ENCODE measurements around the gene TEAD2.
"Not testable (repeated sequence)": the region's sequence is repeated elsewhere in the genome, so short reads cannot be mapped to it uniquely, and the experiment has no call there.

TEAD2 gene

DNA sequence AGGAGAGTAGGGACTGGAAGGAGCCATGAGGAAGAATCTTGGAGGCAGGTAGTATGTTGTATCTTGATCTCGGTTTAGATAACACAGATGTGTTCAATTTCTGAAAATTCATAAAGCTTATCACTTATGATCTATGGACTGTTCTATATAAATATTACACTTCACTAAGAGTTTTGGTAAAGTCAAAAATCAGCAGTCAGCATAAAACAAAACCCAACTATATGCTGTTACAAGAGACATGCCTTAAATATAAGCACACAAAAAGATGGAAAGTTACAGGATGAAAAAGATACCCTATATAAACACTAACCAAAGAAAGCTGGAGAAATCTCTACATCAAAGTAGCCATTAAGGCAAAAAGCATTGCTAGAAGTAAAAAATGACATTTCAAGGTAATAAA is 21.4 kb upstream of the TEAD2 start:
- DNase-seq = no peak

DNA sequence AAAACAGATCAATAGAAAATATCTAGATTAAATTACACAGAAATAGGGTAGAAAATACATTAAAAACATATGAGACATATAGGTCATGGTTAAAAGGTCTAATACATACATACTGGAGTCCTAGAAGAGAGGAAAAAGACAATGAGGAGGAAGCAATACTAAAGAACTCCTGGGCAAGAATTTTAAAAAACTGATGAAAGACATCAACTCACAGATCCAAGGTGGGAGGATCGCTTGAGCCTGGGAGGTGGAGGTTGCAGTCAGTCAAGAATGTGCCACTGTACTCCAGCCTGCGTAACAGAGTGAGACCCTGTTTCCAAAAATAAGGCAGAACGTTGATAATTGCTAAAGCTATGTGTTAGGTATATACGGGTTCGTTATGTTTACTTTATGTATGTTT is 20.4 kb upstream of the TEAD2 start:
- DNase-seq = no peak

DNA sequence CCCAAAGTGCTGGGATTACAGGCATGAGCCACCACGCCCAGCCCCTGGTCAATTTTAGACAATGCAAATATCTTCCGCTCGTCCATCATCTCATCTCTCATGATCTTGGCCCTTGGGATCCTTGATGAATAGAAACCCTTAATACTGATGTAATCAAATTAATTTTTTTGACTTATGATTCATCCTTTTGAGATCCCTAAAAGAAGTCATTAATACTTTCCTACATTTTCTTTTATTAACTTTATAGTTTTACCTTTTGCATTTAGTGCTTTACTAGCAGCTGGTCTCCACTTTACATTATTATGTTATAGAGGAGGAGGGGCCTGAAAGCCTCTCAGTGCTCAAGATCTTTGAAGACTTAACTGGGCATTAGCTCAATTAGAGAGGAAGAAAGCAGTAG is 18.2 kb upstream of the TEAD2 start:
- DNase-seq = no peak

DNA sequence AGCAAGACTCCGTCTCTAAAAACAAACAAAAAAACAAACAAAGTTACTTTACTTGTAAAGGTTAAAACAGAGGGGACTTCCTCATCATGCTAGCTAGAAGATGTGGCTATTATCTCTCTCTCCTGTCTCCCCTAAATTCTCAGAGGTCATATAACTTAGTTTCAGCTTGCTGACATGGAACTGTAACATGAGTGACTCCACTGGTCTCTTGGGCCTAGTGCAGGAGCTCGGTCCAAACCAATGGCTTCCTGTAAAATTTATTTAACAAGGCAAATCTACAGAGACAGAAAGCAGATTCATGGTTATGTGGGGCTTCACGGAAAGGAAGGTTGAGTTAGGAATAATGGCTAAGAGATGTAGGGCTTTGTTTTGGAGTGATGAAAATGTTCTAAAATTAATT is 16.3 kb upstream of the TEAD2 start:
- DNase-seq = no peak

DNA sequence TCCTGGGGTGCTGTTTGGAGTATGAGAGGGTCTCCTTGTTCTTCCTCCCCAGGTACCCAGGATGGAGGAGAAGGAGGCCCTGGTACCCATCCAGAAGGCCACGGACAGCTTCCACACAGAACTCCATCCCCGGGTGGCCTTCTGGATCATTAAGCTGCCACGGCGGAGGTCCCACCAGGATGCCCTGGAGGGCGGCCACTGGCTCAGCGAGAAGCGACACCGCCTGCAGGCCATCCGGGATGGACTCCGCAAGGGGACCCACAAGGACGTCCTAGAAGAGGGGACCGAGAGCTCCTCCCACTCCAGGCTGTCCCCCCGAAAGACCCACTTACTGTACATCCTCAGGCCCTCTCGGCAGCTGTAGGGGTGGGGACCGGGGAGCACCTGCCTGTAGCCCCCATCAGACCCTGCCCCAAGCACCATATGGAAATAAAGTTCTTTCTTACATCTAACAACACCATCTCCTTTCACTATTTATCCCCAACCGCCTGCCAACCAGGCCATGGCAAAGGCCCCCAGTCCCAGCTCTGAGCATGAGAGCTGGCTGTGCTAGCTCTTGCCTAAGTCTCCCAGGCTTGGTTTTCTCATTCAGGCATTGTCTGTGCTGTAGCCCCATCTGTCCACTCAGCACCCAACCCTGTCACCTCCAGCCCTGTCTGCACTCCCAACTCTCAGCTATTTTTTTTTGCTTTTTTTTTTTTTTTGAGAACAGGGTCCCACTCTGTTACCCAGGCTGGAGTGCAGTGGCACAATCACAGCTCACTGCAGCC is 12.6 kb upstream of the TEAD2 start:
- DNase-seq = no peak

DNA sequence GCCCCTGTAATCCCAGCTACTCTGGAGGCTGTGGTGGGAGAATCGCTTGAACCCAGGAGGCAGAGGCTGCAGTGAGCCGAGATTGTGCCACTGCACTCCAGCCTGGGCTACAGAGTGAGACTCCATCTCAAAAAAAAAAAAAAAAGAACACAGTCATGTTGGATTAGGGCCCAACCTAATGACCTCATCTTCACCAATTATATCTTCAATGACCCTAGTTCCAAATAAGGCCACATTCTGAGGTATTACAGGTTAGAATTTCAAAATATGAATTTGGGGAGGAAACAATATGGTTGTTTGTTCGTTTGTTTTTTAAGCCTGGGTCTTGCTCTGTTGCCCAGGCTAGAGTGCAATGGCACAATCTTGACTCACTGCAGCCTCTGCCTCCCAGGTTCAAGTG is 11.0 kb upstream of the TEAD2 start:
- DNase-seq = not testable (repeated sequence)

DNA sequence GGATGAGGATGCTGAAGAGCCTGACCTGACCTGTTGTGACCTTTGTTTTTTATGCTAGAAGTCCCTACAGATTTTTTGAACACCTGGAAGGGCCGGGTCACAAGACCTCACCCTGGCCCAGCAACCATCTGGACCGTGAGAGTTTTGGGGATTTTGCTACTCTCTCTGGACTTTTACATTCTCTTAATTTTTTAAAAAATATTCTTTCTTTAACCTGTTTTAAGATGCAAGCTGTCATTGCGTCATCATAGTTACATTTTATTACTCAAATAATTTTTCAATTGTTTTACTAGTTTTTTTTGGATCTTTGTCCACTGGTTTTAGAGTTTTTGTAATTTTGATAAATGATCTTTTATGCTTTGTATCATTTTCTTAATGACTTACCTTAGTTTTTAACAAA is 9.0 kb upstream of the TEAD2 start:
- DNase-seq = no peak

DNA sequence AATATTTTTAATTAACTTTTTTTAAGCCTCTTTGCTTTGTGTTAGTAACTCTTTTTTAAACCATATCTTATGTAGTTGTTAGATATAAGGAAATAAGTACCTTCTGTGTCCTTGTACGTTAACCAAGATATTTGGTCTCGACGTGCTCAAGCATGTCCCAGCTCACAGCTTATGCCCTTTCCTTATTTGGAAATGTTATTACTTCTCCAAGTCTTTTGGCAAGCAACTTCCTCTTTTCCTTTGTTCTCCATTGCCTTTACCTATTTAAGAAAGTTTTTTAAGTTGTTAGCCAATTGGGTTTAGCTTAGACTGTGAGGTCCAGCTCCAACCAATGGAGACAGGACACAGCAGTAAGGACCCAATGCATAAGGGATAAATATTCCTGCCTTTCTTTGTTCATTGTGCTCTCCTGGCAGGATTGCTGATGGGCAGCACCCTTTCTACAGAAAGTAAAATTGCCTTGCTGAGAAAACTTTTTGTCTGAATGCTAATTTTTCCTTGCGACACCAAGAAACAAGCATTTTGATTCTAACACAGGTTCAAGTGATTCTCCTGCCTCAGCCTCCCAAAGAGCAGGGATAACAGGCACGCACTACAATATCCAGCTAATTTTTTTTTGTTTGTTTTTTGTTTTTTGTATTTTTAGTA is 6.6 kb upstream of the TEAD2 start:
- DNase-seq = no peak

DNA sequence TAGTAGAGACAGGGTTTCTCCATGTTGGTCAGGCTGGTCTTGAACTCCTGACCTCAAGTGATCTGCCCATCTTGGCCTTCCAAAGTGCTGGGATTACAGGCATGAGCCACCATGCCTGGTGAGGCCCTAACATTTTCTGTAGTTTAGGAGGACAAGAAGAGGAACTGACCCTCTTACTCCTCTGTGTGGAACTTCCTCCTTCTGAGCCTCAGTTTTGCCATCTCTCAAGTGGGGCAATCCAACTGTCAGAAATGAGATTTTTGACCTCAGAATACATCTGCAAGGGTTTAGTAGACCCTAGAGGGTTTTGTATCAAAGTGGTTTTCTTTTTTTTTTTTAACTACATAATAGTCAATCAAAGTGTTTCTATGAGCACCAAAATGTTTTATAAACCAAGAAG is 3.9 kb upstream of the TEAD2 start:
- DNase-seq = no peak

DNA sequence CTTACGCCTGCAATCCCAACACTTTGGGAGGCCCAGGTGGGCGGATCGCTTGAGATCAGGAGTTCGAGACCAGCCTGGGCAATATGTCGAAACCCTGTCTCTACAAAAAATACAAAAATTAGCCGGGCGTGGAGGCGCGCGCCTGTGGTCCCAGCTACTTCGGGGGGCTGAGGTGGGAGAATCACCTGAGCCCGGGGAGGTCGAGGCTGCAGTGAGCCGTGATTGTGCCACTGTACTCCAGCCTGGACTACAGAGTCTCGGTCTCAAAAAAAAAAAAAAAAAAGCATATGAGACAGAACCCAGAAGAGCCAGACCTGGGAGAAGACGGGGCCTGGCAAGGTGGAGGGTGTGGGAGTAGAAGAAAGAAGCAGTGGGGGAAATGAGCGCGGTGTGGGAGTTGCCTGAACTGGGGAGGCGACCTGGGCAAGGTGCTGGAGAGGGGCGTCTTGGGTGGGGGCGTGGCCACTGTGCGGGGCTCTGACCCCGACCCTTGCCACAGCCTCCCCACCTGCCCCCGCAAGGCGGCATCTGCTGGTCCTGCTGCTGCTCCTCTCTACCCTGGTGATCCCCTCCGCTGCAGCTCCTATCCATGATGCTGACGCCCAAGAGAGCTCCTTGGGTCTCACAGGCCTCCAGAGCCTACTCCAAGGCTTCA is 2.0 kb upstream of the TEAD2 start:
- DNase-seq = no peak

DNA sequence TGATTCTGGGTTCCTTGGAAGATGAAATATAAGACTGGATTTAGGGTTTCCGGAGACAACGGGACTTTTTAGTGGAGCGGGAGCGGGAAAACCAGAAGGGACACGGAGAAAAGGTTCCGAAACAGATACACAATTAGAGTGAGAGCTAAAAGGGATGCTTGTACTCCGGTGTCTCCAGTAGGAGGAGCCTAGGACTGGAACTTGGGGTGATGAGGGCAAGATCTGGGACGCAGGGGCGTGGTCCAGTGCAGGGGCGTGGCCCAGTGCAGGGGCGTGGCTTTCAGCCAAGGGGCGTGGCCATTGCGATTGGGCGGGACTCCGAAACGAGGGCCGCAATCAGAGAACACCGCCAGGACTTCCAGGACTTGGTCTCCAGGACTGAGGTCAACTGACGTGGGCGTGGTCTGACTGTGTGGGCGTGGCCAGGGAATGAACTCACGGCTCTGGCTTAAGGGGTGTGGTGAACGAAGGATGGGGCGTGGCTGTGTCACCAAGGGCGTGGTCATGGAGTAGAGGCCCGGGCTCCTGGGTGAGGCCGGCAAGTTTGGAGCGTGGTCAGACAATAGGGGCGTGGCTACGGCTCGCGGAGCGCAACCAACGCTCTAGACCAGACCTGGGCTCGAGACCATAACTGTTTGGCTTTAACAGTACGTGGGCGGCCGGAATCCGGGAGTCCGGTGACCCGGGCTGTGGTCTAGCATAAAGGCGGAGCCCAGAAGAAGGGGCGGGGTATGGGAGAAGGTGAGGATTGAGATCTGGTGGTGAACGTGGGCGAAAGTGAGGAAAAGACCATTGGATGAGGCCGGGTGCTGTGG is 1.3 kb upstream of the TEAD2 start, which contains the start of gene DKKL1:
Gene DKKL1 (plus strand): TSS at position 610 of the 815 bp plus-strand sequence. CDS start 122 bp downstream, at position 732.
- DNase-seq = peak; percentile 32

DNA sequence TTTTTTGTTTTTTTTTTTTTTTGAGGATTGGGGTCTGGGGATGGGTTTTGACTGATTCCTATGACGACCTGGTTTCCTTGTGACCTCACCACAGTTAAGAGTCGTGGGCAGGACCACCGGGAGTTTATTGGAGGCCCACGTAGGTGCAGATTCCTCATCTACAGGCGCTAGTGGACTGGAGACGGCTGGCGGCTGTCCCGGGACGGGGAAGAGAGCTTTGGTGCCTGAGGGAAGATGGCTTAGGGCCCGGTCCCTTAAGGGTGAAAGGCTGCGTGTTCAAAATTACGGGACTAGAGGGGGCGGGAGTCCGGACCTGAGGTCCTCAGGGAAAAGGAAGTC is 682 bp upstream of the TEAD2 start:
- DNase-seq = no peak

DNA sequence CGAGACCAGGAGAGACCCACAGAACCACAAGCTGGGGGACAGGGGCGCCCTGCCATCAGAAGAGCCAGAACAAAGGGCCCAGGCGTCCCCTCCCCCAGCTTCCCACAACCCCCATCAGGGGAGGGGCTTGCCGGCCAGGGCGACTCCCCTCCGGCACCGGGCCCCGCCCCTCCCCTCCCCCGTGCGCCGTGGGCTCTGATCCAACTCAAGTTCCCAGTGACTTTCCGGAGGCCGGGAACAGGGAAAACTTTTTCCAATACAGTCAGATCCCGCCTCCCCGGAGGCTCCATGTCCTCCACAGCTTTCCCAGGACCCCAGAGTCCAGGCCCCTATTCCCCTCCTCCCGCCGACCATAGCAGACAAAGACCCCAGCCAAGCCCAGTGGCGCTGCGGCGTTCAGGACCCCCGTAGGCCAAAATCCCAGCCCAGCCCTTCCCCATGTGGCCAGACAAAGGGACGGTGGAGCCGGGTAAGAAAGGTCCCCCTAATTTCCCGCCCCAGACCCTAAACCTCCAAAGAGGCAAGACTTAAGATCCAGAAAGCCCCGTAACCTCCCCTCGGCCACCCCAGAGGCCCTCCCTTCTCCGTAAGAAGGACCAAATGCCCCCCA is 673 bp downstream of the TEAD2 start:
- no peak for DNase-seq

DNA sequence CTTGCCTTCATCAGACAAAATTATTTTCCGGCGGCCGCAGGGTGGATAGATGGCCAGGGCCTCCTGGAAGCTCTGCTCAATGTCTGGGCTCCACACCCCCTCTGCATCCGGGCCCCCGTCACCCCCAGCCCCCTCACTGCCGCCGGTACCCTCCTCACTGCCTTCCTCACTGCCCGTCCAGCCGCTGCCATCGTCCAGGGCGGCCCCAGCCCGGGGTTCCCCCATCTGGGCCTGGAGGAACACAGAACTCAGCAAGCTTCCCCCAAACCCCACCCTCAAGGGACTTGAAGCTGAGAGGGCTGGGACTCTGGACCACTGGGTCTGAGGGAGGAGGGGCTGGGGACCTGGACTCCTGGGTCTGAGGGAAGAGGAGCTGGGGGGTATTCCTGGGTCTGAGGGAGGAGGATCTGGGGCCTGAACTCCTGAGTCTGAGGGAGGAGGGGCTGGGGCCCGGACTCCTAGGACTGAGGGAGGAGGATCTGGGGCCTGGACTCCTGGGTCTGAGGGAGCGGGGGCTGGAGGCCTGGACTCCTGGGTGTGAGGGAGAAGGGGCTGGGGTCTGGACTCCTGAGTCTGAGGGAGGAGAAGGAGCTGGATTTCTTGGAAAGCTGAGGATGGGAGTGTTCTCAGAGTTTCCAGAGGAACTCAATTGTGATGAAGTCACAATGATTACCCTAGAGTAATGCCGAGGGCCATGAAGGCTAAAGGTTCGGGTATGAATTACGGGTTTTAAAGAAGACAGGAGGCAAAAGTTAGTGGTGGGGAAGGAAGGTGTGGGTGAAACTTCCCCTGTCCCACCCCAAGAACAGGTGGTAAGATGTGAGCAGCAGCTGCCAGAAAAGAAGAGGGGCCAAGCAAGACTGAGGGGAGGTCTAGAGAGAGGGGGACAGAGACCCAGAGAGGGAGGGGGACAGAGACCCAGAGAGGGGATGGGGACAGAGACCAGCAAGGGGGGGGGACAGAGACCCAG is 2.1 kb downstream of the TEAD2 start:
- DNase-seq = no peak

DNA sequence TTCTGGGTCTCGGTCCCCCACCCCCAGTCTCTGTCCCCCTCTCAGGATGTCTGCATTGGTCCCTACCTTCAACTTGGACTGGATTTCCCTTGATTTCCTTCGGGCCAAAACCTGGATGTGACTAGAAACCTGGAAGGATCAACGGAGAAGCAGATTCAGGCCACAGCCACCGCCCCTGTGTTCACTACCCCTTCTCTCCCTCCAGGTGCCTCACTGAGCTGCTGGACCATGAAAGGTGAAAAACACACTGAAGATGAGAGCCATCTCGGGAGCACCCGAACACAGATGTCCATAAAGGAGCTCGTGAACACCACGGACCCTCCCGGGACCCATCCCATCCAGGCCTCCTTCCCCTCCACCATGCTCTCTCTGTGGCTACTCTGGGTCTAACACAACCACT is 5.0 kb downstream of the TEAD2 start:
- no peak for DNase-seq

DNA sequence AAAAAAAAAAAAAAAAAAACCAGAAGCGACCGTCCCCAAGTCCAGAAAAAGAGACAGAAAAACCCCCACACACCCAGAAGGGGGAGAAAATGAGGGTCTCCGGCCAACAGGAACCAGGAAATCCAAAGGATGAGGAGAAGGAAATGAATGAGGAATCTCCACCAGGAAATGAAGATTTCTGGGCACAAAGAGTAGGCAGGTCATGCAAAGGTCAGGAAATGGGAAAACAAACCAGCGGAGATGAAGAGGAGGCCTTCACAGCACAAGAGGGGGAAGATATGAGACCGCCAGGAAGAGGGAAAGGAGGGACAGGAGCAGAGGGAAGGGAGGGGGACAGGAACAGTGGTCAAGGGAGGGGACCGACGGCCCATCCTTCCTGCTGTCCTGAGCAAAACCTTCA is 5.8 kb downstream of the TEAD2 start:
- DNase-seq = no peak

DNA sequence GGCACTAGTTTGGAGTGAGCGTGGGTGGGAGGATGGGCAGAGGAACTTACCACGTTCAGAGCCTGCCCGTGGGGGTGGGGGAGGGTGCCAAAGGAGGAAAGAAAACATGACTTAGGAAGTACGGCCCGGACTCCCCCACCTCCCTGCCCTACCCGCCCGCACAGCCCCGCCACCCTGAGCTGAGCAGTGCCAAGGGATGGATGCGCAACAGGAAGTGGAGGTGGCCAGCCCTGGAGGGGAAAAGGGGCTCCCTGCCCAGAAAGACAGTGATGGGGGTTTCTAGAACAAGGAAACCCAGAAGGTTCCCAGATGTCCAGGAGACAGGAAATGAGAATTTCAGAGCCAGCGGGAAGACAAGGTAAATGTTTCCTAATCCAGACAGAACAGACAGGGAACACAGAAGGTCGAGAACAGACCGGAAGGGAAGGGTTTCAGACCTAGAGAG is 6.3 kb downstream of the TEAD2 start:
- DNase-seq = no peak

DNA sequence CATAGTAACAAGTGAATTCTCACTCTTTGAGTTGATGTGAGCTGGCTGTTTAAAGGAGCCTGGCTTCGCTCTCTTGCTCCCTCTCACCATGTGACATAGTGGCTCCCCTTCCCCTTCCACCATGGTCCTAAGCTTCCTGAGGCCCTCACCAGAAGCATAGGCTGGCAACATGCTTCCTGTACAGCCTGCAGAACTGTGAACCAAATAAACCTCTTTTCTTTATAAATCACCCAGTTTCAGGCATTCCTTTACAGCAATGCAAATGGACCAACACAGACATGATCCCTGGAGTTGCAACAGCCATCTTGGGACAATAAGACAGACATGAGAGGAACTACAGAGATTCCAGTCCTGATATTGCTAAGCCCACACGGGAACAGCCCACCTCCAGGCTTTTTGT is 12.6 kb downstream of the TEAD2 start:
- DNase-seq = no peak

DNA sequence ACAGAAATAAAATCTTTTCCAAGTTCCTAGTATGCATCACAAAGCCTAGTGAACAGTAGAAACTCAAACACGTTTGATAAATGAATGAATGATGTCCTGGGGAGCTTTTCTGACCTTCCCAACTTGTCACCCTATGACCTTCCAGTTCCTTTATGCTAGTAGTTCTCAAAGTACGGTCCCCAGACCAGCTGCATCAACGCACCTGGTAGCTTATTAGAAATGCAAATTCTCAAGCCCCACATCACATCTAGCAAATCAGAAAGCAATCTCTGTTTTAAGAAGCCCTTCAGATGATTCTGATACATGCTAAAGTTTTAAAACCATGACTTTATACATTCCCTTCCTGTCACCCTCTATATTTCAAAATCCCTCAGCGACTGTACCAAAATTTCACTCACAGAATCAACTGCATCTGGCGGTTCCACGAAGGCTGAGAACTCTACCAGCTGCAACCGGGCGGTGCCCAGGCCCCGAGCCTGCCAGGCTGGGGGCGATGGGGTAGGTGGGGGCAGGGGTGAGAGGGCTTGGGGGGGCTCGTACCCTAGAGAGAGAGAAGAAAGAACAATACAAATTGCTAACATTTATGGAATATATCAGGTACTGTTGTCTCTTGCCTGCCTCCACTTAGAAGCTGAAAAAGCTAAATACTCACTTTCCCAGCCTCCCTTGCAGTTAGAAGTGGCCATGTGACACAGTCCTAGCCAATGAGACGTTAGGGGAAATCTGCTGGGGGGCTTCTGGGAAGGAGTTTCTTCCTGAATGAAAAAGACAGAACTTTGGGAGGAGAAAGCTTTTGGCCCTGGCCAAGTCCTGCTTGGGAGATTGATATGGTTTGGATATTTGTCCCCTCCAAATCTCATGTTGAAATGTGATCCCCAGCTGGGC is 13.7 kb downstream of the TEAD2 start:
- no peak for DNase-seq

DNA sequence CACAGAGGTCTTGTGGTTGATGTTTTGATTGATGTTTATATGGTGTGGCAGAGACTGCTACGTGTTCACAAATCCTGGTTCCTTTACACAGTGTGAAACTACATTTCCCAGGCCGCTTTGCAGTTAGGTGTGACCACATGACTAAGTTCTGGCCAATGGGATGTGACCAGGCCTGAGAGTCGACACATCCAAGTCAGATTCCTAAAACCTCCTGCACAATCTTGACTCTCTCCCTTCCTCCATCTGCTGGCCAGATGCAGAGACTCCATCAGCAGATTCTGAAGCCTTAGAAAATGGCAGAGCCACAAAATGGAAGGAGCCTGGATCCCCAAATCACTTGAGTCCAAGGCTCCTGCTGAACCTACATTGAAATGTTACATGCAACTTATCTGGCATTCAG is 14.4 kb downstream of the TEAD2 start:
- no peak for DNase-seq

DNA sequence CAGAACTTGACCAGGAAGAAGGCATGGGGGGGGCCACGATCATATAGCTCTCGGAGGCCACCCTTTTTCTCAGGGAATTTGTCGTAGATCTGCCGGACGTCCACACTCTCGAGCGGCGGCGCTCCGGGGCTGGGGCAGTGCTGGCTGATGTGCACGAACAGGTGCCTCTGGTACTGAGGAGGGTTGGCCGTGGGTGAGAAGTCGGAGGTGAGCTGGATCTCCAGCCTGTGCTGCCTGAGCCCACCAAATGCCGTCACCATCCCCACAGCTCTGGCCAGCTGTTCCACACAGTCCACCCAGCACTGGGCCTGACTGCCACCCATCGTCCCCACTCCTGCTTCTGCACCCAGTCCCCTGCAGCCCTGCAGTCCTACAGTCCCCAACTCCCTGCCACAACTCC is 15.0 kb downstream of the TEAD2 start:
- no peak for DNase-seq
